H1 (cell line): Measurements from ENCODE around the gene RHOT1. TPM values are rescaled to one million over a fixed set of nuclear protein-coding genes. Genes with fewer than 3 reads are reported as not detected.

Experiments
- CTCF ChIA-PET: fragments of 300-600 bp; sonication (Branson Sonifier 250); formaldehyde crosslinking; loops from one replicate; lab custom pipeline; 2021; ENCODE audit not compliant: partially characterized antibody; lab: Charles Lee
- POLR2A ChIA-PET: fragments of 300-600 bp; sonication (Branson Sonifier 250); formaldehyde crosslinking; loops from one replicate; lab custom pipeline; 2021; ENCODE audit warnings: inconsistent platforms; ENCODE audit not compliant: partially characterized antibody; lab: Charles Lee
- DNase-seq, 2 experiments: peaks; one replicate each; pipeline versions ENCODE4 v3.0.0 to v3.0.0-alpha.2; 2010 to 2022; ENCODE audit warnings: low spot score in 2 of 2, low read depth in 1 of 2, mixed read lengths in 1 of 2
- FAIRE-seq: peaks from 2 replicates; lab custom pipeline; 2011; peaks lifted over from hg19 to GRCh38; lab: Jason Lieb, UNC
- H2AFZ ChIP-seq: 2 replicates; pipeline ENCODE4 v1.8.1; 2012; ENCODE audit warnings: low read length, inconsistent platforms
- H2AK5ac ChIP-seq: 2 replicates; pipeline ENCODE4 v1.6.1; 2013; ENCODE audit warnings: low read depth, low read length
- H2BK120ac ChIP-seq: replicated peaks from 2 replicates; pipeline ENCODE3; 2013; ENCODE audit warnings: low read depth, low read length, inconsistent platforms
- H2BK12ac ChIP-seq: 2 replicates; pipeline ENCODE4 v1.6.1; 2013; ENCODE audit warnings: low read depth, low read length
- H2BK15ac ChIP-seq: 2 replicates; pipeline ENCODE4 v1.6.1; 2013; ENCODE audit warnings: low read length
- H2BK20ac ChIP-seq: 2 replicates; pipeline ENCODE4 v1.6.1; 2013; ENCODE audit warnings: low read length
- H2BK5ac ChIP-seq: 2 replicates; pipeline ENCODE4 v1.6.1; 2013; ENCODE audit warnings: low read depth, low read length
- H3K14ac ChIP-seq: 2 replicates; pipeline ENCODE4 v1.6.1; 2013; ENCODE audit warnings: inconsistent platforms; ENCODE audit not compliant: insufficient read length
- H3K18ac ChIP-seq: 2 replicates; pipeline ENCODE4 v1.6.1; 2013; ENCODE audit warnings: low read length; ENCODE audit errors: extremely low read depth
- H3K23ac ChIP-seq: 2 replicates; pipeline ENCODE4 v1.6.1; 2013; ENCODE audit warnings: inconsistent platforms; ENCODE audit not compliant: insufficient read length
- H3K23me2 ChIP-seq: 2 replicates; pipeline ENCODE4 v1.6.1; 2013; ENCODE audit warnings: low read depth, low read length
- H3K27ac ChIP-seq: 2 replicates; pipeline ENCODE4 v1.6.1; 2011; ENCODE audit warnings: low read depth, low read length, inconsistent platforms
- H3K27me3 ChIP-seq, 4 experiments: replicated peaks in 1 of 4; 1 replicate in 1 of 4; 2 replicates in 3 of 4; pipeline versions ENCODE4 v1.6.1 to v1.8.1; 2011 to 2013; ENCODE audit warnings: low read length in 3 of 4, mild to moderate bottlenecking in 3 of 4, inconsistent platforms in 2 of 4, mixed read lengths in 2 of 4, moderate library complexity in 1 of 4; ENCODE audit not compliant: control insufficient read depth in 3 of 4, insufficient read depth in 3 of 4; ENCODE audit errors: extremely low read depth in 1 of 4
- H3K36me3 ChIP-seq, 4 experiments: 2 replicates each; pipeline versions ENCODE4 v1.6.1 to v1.8.1; 2011 to 2013; ENCODE audit warnings: mild to moderate bottlenecking in 4 of 4, low read length in 3 of 4, moderate library complexity in 2 of 4, control low read depth in 1 of 4, inconsistent platforms in 1 of 4; ENCODE audit not compliant: insufficient read depth in 4 of 4, control insufficient read depth in 2 of 4
- H3K4ac ChIP-seq: replicated peaks from 2 replicates; pipeline ENCODE3; 2013; ENCODE audit warnings: low read length, low read depth, mixed read lengths, inconsistent platforms; ENCODE audit not compliant: insufficient read length
- H3K4me1 ChIP-seq, 4 experiments: replicated peaks in 1 of 4; 1 replicate in 1 of 4; 2 replicates in 3 of 4; pipeline versions ENCODE4 v1.6.1 to v1.8.1; 2011 to 2013; ENCODE audit warnings: low read length in 3 of 4, inconsistent platforms in 2 of 4, mixed read lengths in 1 of 4; ENCODE audit not compliant: insufficient read depth in 4 of 4, control insufficient read depth in 3 of 4
- H3K4me2 ChIP-seq, 2 experiments: 2 replicates each; pipeline versions ENCODE4 v1.6.1 to v1.8.1; 2011 to 2013; ENCODE audit warnings: low read depth in 2 of 2, low read length in 2 of 2, control low read depth in 1 of 2, inconsistent platforms in 1 of 2, mild to moderate bottlenecking in 1 of 2; ENCODE audit not compliant: insufficient read depth in 1 of 2
- H3K4me3 ChIP-seq, 4 experiments: fragments of 200-600, 300-600 bp in 1 of 4; sonication (generic), shearing (Covaris generic), sonication (Bioruptor Twin) in 1 of 4; 2 replicates each; pipeline versions ENCODE4 v1.5.1 to v1.8.1; 2011 to 2016; ENCODE audit warnings: low read length in 4 of 4, low read depth in 3 of 4, control low read depth in 2 of 4, inconsistent platforms in 2 of 4, mild to moderate bottlenecking in 2 of 4, mixed read lengths in 1 of 4, moderate library complexity in 1 of 4; ENCODE audit not compliant: insufficient read depth in 2 of 4; ENCODE audit errors: extremely low read depth in 1 of 4
- H3K56ac ChIP-seq: replicated peaks from 2 replicates; pipeline ENCODE3; 2013; ENCODE audit warnings: low read depth, mild to moderate bottlenecking, mixed read lengths, low read length, inconsistent platforms; ENCODE audit not compliant: insufficient read length
- H3K79me1 ChIP-seq: 2 replicates; pipeline ENCODE4 v1.6.1; 2013; ENCODE audit warnings: low read depth, low read length, control low read depth
- H3K79me2 ChIP-seq, 2 experiments: 2 replicates each; pipeline versions ENCODE4 v1.6.1 to v1.8.1; 2012 to 2013; ENCODE audit warnings: low read length in 2 of 2, mild to moderate bottlenecking in 2 of 2, inconsistent platforms in 1 of 2; ENCODE audit not compliant: insufficient read depth in 2 of 2, control insufficient read depth in 1 of 2
- H3K9ac ChIP-seq, 4 experiments: replicated peaks in 1 of 4; 1 replicate in 1 of 4; 2 replicates in 3 of 4; pipeline versions ENCODE4 v1.6.1 to v1.8.1; 2011 to 2013; ENCODE audit warnings: low read depth in 3 of 4, low read length in 3 of 4, control low read depth in 2 of 4, mild to moderate bottlenecking in 2 of 4, moderate library complexity in 2 of 4, inconsistent platforms in 1 of 4; ENCODE audit errors: extremely low read depth in 1 of 4
- H3K9me3 ChIP-seq, 2 experiments: 2 replicates each; pipeline versions ENCODE4 v1.6.1 to v1.8.1; 2012 to 2013; ENCODE audit warnings: mild to moderate bottlenecking in 2 of 2, moderate library complexity in 2 of 2, control low read depth in 1 of 2, inconsistent platforms in 1 of 2, low read depth in 1 of 2, low read length in 1 of 2, mixed read lengths in 1 of 2; ENCODE audit not compliant: insufficient read depth in 2 of 2
- H4K20me1 ChIP-seq, 2 experiments: replicated peaks in 1 of 2; 2 replicates each; pipeline versions ENCODE3 to v1.8.1; 2011 to 2013; ENCODE audit warnings: inconsistent platforms in 2 of 2, low read length in 2 of 2, mild to moderate bottlenecking in 1 of 2; ENCODE audit not compliant: insufficient read depth in 2 of 2, control insufficient read depth in 1 of 2
- H4K5ac ChIP-seq: 2 replicates; pipeline ENCODE4 v1.6.1; 2013; ENCODE audit warnings: low read length, low read depth, mixed read lengths, inconsistent platforms; ENCODE audit not compliant: insufficient read length
- H4K8ac ChIP-seq: 2 replicates; pipeline ENCODE4 v1.8.0; 2013; ENCODE audit warnings: mild to moderate bottlenecking, moderate library complexity, low read length, inconsistent platforms; ENCODE audit not compliant: insufficient read depth; ENCODE audit errors: extremely low read depth
- H4K91ac ChIP-seq: replicated peaks from 2 replicates; pipeline ENCODE3; 2013; ENCODE audit warnings: low read length, mixed read lengths, inconsistent platforms; ENCODE audit not compliant: insufficient read length
- CBX5 ChIP-seq: fragments of 300-800, 300-1000 bp; sonication (generic); IDR thresholded peaks from 2 replicates; pipeline ENCODE4 v1.7.1; 2016; ENCODE audit warnings: antibody characterized with exemption, low read length, low read depth
- CHD2 ChIP-seq: IDR thresholded peaks from 2 replicates; pipeline ENCODE4 v1.6.1; 2012; ENCODE audit warnings: low read length, improper control_type of control experiment
- EZH2 ChIP-seq: fragments of 200-600 bp; sonication (generic); IDR thresholded peaks from 2 replicates; pipeline ENCODE4 v1.7.1; 2012; ENCODE audit warnings: low read depth, mild to moderate bottlenecking, moderate library complexity, low read length, inconsistent platforms; ENCODE audit not compliant: severe bottlenecking
- HDAC6 ChIP-seq: IDR thresholded peaks from one replicate; pipeline ENCODE4 v1.7.1; 2012; ENCODE audit warnings: low read depth, mild to moderate bottlenecking, inconsistent platforms, low read length, moderate library complexity
- KDM4A ChIP-seq: IDR thresholded peaks from one replicate; pipeline ENCODE4 v1.7.1; 2012; ENCODE audit warnings: low read depth, mild to moderate bottlenecking, moderate library complexity, low read length, inconsistent platforms; ENCODE audit not compliant: severe bottlenecking
- MAFK ChIP-seq: IDR thresholded peaks from 2 replicates; pipeline ENCODE4 v1.6.1; 2012; ENCODE audit warnings: low read depth, mild to moderate bottlenecking, improper control_type of control experiment, low read length
- NANOG ChIP-seq: IDR thresholded peaks from 2 replicates; pipeline ENCODE4 v1.6.1; 2011; ENCODE audit warnings: low read length, low read depth, mild to moderate bottlenecking, inconsistent platforms; ENCODE audit not compliant: insufficient read depth, poor library complexity, severe bottlenecking
- POLR2AphosphoS5 ChIP-seq: IDR thresholded peaks from 2 replicates; pipeline ENCODE4 v1.6.1; 2011; ENCODE audit warnings: low read depth, low read length
- POU5F1 ChIP-seq: IDR thresholded peaks from 2 replicates; pipeline ENCODE4 v1.6.1; 2011; ENCODE audit warnings: low read depth, mild to moderate bottlenecking, low read length, moderate library complexity
- SIRT6 ChIP-seq: IDR thresholded peaks from one replicate; pipeline ENCODE4 v1.7.1; 2012; ENCODE audit warnings: low read length, inconsistent platforms
- TEAD4 ChIP-seq: IDR thresholded peaks from 2 replicates; pipeline ENCODE4 v1.6.1; 2012; ENCODE audit warnings: low read depth, low read length, inconsistent platforms, mixed read lengths
- YY1 ChIP-seq: IDR thresholded peaks from 2 replicates; pipeline ENCODE4 v1.6.1; 2011; ENCODE audit warnings: low read depth, mild to moderate bottlenecking, low read length
- WGBS, 2 experiments: shearing (Covaris generic) in 1 of 2; methylation state at CpG; one replicate each; pipeline versions ENCODE4 v1.1.6 to v1.1.7; 2013 to 2015; ENCODE audit warnings: low lambda C conversion rate in 2 of 2, mixed read lengths in 2 of 2, inconsistent platforms in 1 of 2, low coverage in 1 of 2, missing lambda C conversion rate in 1 of 2; ENCODE audit not compliant: insufficient replicate concordance in 2 of 2, insufficient coverage in 1 of 2, insufficient read length in 1 of 2; ENCODE audit errors: extremely low coverage in 1 of 2, missing lambda C conversion rate in 1 of 2; 5-methylcytosine and 5-hydroxymethylcytosine counted together
- polyA plus RNA-seq, 7 experiments: library from polyadenylated mRNA; depleted of rRNA in 3 of 7; stranded (reverse) in 5 of 7; unstranded in 2 of 7; fragments of >200 nt in 5 of 7; fragments of 200-250 nt in 2 of 7; gene quantifications; 1 replicate in 5 of 7; 2 replicates in 1 of 7; 4 replicates in 1 of 7; pipeline versions ENCODE4 v1.2.1 to v1.2.3, GENCODE V29; 2011 to 2013; ENCODE audit warnings: missing spikeins in 2 of 7, mixed read lengths in 2 of 7
- total RNA-seq: library from RNA; stranded (reverse); fragmentation: NEBNext Ultra II Directional; extraction: Animal tissue kit (Norgen Biotek cat#: 25700); gene quantifications from 2 replicates; pipeline ENCODE4 v1.2.1, GENCODE V29; 2021

RHOT1 gene
- total and polyA plus RNA-seq, 2 of the 8 experiments (the other 6 are each of a cell fraction or from before 2014, with no cell fraction given), result 34.2 to 38.2 TPM

DNA sequence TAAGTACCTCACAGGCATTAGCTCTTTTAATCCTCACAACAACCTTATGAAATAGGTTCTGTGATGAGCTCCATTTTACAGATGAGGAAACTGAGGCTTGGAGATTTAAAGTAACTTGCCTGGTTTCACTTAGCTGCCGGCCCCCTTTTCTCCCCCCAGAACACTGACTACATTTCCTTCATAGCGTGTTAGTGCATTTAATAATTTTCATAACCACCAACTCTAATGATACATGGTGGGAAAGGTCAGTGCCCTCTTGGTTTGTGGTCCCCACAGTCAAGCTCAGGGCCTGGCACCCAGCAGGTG is 16.5 kb upstream of the RHOT1 start:
- Histone ChIP-seq H3K4ac (no peak overlapping the region), H2AK5ac (no peak overlapping the region), H2BK12ac (no peak overlapping the region), H3K79me2 (no peaks in the 10 kb centered on the region), H3K56ac (no peak overlapping the region), H2BK15ac (0 out of 2 replicates have a peak overlapping the region, but pooled peaks have one; percentile 25), H3K27me3 (no peaks in the 10 kb centered on the region), H4K8ac (no peak overlapping the region), H4K5ac (no peak overlapping the region), H3K14ac (no peak overlapping the region), H3K79me1 (no peaks in the 10 kb centered on the region), H4K91ac (no peak overlapping the region), H3K4me2 (no peak overlapping the region), H3K36me3 (0 out of 8 replicates have a peak, but pooled peaks cover 0 to 2% (median 0%) of the 10 kb centered on the region in 4 experiments), H3K4me1 (peaks cover 0 to 5% (median under 1%) of the 10 kb centered on the region in 4 experiments; a peak in 3 of 7 replicates), H3K23me2 (no peaks in the 10 kb centered on the region), H3K27ac (no peak overlapping the region), H2BK120ac (no peak overlapping the region), H2BK5ac (no peak overlapping the region), H2BK20ac (no peak overlapping the region), H2AFZ (no peak overlapping the region), H3K18ac (no peak overlapping the region), H3K23ac (no peak overlapping the region), H3K4me3 (no peak overlapping the region), H3K9me3 (no peaks in the 10 kb centered on the region), H3K9ac (no peak overlapping the region), H4K20me1 (no peaks in the 10 kb centered on the region)
- FAIRE-seq (no peak), DNase-seq (no peak)
- POLR2A ChIA-PET, result interaction anchor here (1.4 to 1.9 kb wide), 2 partner anchors 11 to 17 kb away, joined by 4 to 6 read pairs; partner anchors contain the start of gene RHOT1
- CTCF ChIA-PET, result interaction anchor here (0.6 to 2.9 kb wide), 10 partner anchors 9 to 433 kb away, joined by 3 to 14 read pairs (median 3); no protein-coding TSS in a partner anchor
- 91% methylated on average over 2 of the region's 2 CpGs; no CpG with 5 or more reads in 1 of the 2 experiments for WGBS, 2 experiments
- TF ChIP-seq POU5F1, result no peak
- no peak for TF ChIP-seq CBX5
- TF ChIP-seq NANOG, result no peak
- no peak for TF ChIP-seq CHD2
- no peak for TF ChIP-seq HDAC6
- TF ChIP-seq MAFK, result no peak
- TF ChIP-seq KDM4A, result no peak
- TF ChIP-seq YY1, result no peak
- TF ChIP-seq EZH2, result no peak
- TF ChIP-seq SIRT6, result no peak
- no peak for TF ChIP-seq TEAD4
- no peak for TF ChIP-seq POLR2AphosphoS5
